Omental fat pad (tissue), 4 donors: ENCODE results near the gene BLVRA. TPM values are rescaled to one million over a fixed set of nuclear protein-coding genes. Genes with fewer than 3 reads are reported as not detected.

Experiments
- ATAC-seq: fragments of 150-250 bp; one replicate; pipeline ENCODE4 v1.9.1; 2016; ENCODE audit warnings: mild to moderate bottlenecking, moderate library complexity; ENCODE audit not compliant: low FRiP score
- DNase-seq: peaks from one replicate; pipeline ENCODE4 v3.0.0-alpha.2; 2019; ENCODE audit warnings: low spot score
- CTCF ChIP-seq, 3 donors: fragments of 450-650 bp; IDR thresholded peaks; one replicate each; pipeline ENCODE4 v1.5.1; 2016 to 2017; ENCODE audit warnings: antibody characterized with exemption in 3 of 3, mild to moderate bottlenecking in 3 of 3, moderate library complexity in 2 of 3
- total RNA-seq, 4 donors: library from RNA; depleted of rRNA; stranded (reverse); fragments of >200 nt; gene quantifications; one replicate each; pipeline ENCODE4 v1.1.0, GENCODE V29; 2016

The BLVRA gene
- total RNA-seq, 4 donors from 2014 or later = 36.3 to 75.3 (median 58.8) TPM

- peak; percentile 66 for ATAC-seq
- DNase-seq = no peak
Measured at GRCh38 chr7:43758822-43759683, 573 bp downstream of the BLVRA start.

GRCh38 chr7:43760861-43761260 lies 2.4 kb downstream of the BLVRA start:
- no peak for TF ChIP-seq CTCF (IDR thresholded peaks at IDR 0.05)
- ATAC-seq (no peak), DNase-seq (no peak)

More at GRCh38 chr7:43758822-43759683, 573 bp downstream of the BLVRA start:
- TF ChIP-seq CTCF (IDR thresholded peaks at IDR 0.05) = no peak

- ATAC-seq (no peak), DNase-seq (no peak)
- no peak for TF ChIP-seq CTCF (IDR thresholded peaks at IDR 0.05)
Measured at GRCh38 chr7:43761382-43761781, 2.9 kb downstream of the BLVRA start.

- no peak for TF ChIP-seq CTCF (IDR thresholded peaks at IDR 0.05)
- ATAC-seq (peak; percentile 23), DNase-seq (no peak)
Measured at GRCh38 chr7:43761938-43762692, 3.6 kb downstream of the BLVRA start.

- no peak for ATAC-seq
- DNase-seq = no peak
- TF ChIP-seq CTCF (IDR thresholded peaks at IDR 0.05) = no peak
Measured at GRCh38 chr7:43763183-43763582, 4.7 kb downstream of the BLVRA start.

GRCh38 chr7:43764039-43764761 lies 5.7 kb downstream of the BLVRA start:
- peak; percentile 67 for ATAC-seq

More at GRCh38 chr7:43764039-43764761, 5.7 kb downstream of the BLVRA start:
- DNase-seq = peak; percentile 59
- no peak for TF ChIP-seq CTCF (IDR thresholded peaks at IDR 0.05)
